Pons (tissue), 1 donor: ENCODE results near the gene CKM.
"Not testable (repeated sequence)": the region's sequence is repeated elsewhere in the genome, so short reads cannot be mapped to it uniquely, and the experiment has no call there.

ENCODE experiments used
- DNase-seq: peaks from one replicate; pipeline ENCODE4 v3.0.0-alpha.2; 2016; ENCODE audit warnings: low spot score

CKM gene

GRCh38 chr19:45290381-45290931 is 32.2 kb downstream of the CKM start:
- DNase-seq = no peak

- DNase-seq = no peak
These were observed 39.1 kb downstream of the CKM start for GRCh38 chr19:45283443-45284033.

- no peak for DNase-seq
These were observed 42.2 kb downstream of the CKM start for GRCh38 chr19:45280471-45280961.

GRCh38 chr19:45279587-45280192 is 43.0 kb downstream of the CKM start:
- DNase-seq = peak; percentile 3

- DNase-seq = no peak
These were observed 44.6 kb downstream of the CKM start for GRCh38 chr19:45278087-45278486.

GRCh38 chr19:45276284-45276687 is 46.4 kb downstream of the CKM start:
- no peak for DNase-seq

- peak; percentile 7 for DNase-seq
These were observed 47.2 kb downstream of the CKM start for GRCh38 chr19:45275370-45275971.

GRCh38 chr19:45273521-45273855 is 49.2 kb downstream of the CKM start:
- no peak for DNase-seq

- no peak for DNase-seq
These were observed 51.0 kb downstream of the CKM start for GRCh38 chr19:45271735-45272108.

GRCh38 chr19:45271098-45271734 is 51.5 kb downstream of the CKM start:
- DNase-seq = no peak

- not testable (repeated sequence) for DNase-seq
These were observed 52.7 kb downstream of the CKM start for GRCh38 chr19:45269939-45270338.

- DNase-seq = no peak
These were observed 55.4 kb downstream of the CKM start for GRCh38 chr19:45267296-45267695.

- no peak for DNase-seq
These were observed 57.3 kb downstream of the CKM start for GRCh38 chr19:45265375-45265774.

GRCh38 chr19:45264781-45265317 is 57.8 kb downstream of the CKM start:
- no peak for DNase-seq

- no peak for DNase-seq
These were observed 59.7 kb downstream of the CKM start for GRCh38 chr19:45263013-45263412.

GRCh38 chr19:45262570-45262969 is 60.1 kb downstream of the CKM start:
- no peak for DNase-seq

- no peak for DNase-seq
These were observed 63.8 kb downstream of the CKM start for GRCh38 chr19:45258862-45259261.

GRCh38 chr19:45256836-45257235 is 65.8 kb downstream of the CKM start:
- DNase-seq = no peak
